HEK293T (cell line): ENCODE measurements around the gene TEAD3.

Experiments
- CTCF ChIA-PET: fragments of 350-600 bp; formaldehyde crosslinking; extraction: SDS; loops from one replicate; lab custom pipeline; 2021; ENCODE audit warnings: antibody characterized with exemption, inconsistent platforms; lab: Yijun Ruan, JAX
- POLR2A ChIA-PET: fragments of 350-600 bp; formaldehyde crosslinking; extraction: SDS; loops from one replicate; lab custom pipeline; 2020; ENCODE audit warnings: antibody characterized with exemption, inconsistent platforms; lab: Yijun Ruan, JAX
- DNase-seq: peaks from one replicate; pipeline ENCODE4 v3.0.0; 2012; ENCODE audit warnings: mixed read lengths; ENCODE audit errors: extremely low spot score
- ARNT ChIP-seq: fragments of 450-650 bp; IDR thresholded peaks from 2 replicates; pipeline ENCODE4 v1.6.1; 2017; ENCODE audit warnings: mild to moderate bottlenecking
- BHLHE40 ChIP-seq: fragments of 450-650 bp; IDR thresholded peaks from 2 replicates; pipeline ENCODE4 v1.6.1; 2016; ENCODE audit warnings: mild to moderate bottlenecking, moderate library complexity, borderline replicate concordance
- CTBP1 ChIP-seq: fragments of 450-650 bp; IDR thresholded peaks from 2 replicates; pipeline ENCODE4 v1.6.1; 2016; ENCODE audit warnings: borderline replicate concordance
- ELF4 ChIP-seq: fragments of 450-650 bp; IDR thresholded peaks from 2 replicates; pipeline ENCODE4 v1.6.1; 2017; ENCODE audit warnings: antibody characterized with exemption
- FOXA1 ChIP-seq: fragments of 450-650 bp; IDR thresholded peaks from 2 replicates; pipeline ENCODE4 v1.6.1; 2016; ENCODE audit warnings: mild to moderate bottlenecking
- FOXK2 ChIP-seq: fragments of 450-650 bp; IDR thresholded peaks from 2 replicates; pipeline ENCODE4 v1.6.1; 2016; ENCODE audit warnings: mild to moderate bottlenecking
- FOXM1 ChIP-seq: fragments of 450-650 bp; IDR thresholded peaks from 2 replicates; pipeline ENCODE4 v1.6.1; 2017; ENCODE audit warnings: mild to moderate bottlenecking, borderline replicate concordance
- HDGF ChIP-seq: fragments of 450-650 bp; IDR thresholded peaks from 2 replicates; pipeline ENCODE4 v1.6.1; 2017; ENCODE audit warnings: antibody characterized with exemption, borderline replicate concordance
- L3MBTL2 ChIP-seq: fragments of 450-650 bp; conservative IDR thresholded peaks from 2 replicates; pipeline ENCODE4 v1.6.1; 2016; ENCODE audit warnings: mild to moderate bottlenecking
- LEF1 ChIP-seq: fragments of 450-650 bp; IDR thresholded peaks from 2 replicates; pipeline ENCODE4 v1.6.1; 2017; ENCODE audit warnings: mild to moderate bottlenecking, borderline replicate concordance
- NFRKB ChIP-seq: fragments of 450-650 bp; IDR thresholded peaks from 2 replicates; pipeline ENCODE4 v1.6.1; 2016; ENCODE audit warnings: mild to moderate bottlenecking, moderate library complexity
- SP1 ChIP-seq: fragments of 450-650 bp; IDR thresholded peaks from 2 replicates; pipeline ENCODE4 v1.6.1; 2017
- SUZ12 ChIP-seq: fragments of 450-650 bp; IDR thresholded peaks from 2 replicates; pipeline ENCODE4 v1.6.1; 2016; ENCODE audit warnings: mild to moderate bottlenecking
- TARDBP ChIP-seq: fragments of 450-650 bp; IDR thresholded peaks from 2 replicates; pipeline ENCODE4 v1.6.1; 2016
- ZNF384 ChIP-seq: fragments of 450-650 bp; IDR thresholded peaks from 2 replicates; pipeline ENCODE4 v1.6.1; 2016
- TF ChIP-seq, protein P1 (sequence below): fragments of 450-650 bp; IDR thresholded peaks from 2 replicates; pipeline ENCODE4 v1.6.1; 2016

Gene TEAD3

DNA sequence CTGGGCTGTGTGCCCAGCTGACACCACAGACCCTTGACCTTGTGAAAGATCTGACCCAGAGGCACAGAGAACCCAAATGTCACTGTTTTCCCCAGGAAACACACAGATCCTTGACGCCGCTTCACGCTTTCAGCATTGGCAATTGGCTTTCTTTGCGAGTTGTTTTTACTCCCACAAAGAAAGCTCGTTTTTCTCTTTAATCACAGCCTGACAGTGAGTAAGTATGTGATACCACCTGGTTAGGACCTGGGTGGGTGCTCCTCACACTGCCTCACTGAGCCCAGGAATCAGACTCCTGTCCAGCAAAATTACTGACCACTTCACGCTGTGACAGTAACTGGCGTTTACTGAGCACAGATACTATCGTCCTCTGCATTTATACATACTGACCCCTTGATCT is 15.7 kb downstream of the TEAD3 start:
- TF ChIP-seq, protein P1, sequence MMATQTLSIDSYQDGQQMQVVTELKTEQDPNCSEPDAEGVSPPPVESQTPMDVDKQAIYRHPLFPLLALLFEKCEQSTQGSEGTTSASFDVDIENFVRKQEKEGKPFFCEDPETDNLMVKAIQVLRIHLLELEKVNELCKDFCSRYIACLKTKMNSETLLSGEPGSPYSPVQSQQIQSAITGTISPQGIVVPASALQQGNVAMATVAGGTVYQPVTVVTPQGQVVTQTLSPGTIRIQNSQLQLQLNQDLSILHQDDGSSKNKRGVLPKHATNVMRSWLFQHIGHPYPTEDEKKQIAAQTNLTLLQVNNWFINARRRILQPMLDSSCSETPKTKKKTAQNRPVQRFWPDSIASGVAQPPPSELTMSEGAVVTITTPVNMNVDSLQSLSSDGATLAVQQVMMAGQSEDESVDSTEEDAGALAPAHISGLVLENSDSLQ: no peak
- TF ChIP-seq SP1 (no peak), HDGF (no peak), TARDBP (no peak), ELF4 (no peak), LEF1 (no peak), FOXM1 (no peak), ZNF384 (no peak), FOXK2 (no peak), L3MBTL2 (no peak), NFRKB (no peak), ARNT (no peak), BHLHE40 (no peak)
- CTCF ChIA-PET: no interaction called here
- DNase-seq: no peak
- POLR2A ChIA-PET: interaction anchor here (1.6 to 2.0 kb wide), 2 partner anchors 8 to 10 kb away, joined by 7 to 8 read pairs; no protein-coding TSS in a partner anchor

- DNase-seq: no peak
- TF ChIP-seq FOXM1 (no peak), LEF1 (no peak)
- CTCF ChIA-PET: interaction anchor here (0.6 kb wide), 1 partner anchor 166 kb away, joined by 3 read pairs; no protein-coding TSS in a partner anchor
- POLR2A ChIA-PET: interaction anchor here (1.0 to 1.5 kb wide), 2 partner anchors 9 to 17 kb away, joined by 4 to 9 read pairs; no protein-coding TSS in a partner anchor
Measured at GRCh38 chr6:35480176-35480575, 16.7 kb downstream of the TEAD3 start.

- POLR2A ChIA-PET: interaction anchor here (0.8 to 2.1 kb wide), 2 partner anchors 10 to 14 kb away, joined by 3 to 4 read pairs; partner anchors contain the start of gene RPL10A
- DNase-seq: no peak
- TF ChIP-seq SUZ12 (no peak), LEF1 (no peak), CTBP1 (no peak), FOXA1 (no peak), FOXM1 (no peak), FOXK2 (no peak)
Measured at GRCh38 chr6:35478259-35478658, 18.6 kb downstream of the TEAD3 start.

DNA sequence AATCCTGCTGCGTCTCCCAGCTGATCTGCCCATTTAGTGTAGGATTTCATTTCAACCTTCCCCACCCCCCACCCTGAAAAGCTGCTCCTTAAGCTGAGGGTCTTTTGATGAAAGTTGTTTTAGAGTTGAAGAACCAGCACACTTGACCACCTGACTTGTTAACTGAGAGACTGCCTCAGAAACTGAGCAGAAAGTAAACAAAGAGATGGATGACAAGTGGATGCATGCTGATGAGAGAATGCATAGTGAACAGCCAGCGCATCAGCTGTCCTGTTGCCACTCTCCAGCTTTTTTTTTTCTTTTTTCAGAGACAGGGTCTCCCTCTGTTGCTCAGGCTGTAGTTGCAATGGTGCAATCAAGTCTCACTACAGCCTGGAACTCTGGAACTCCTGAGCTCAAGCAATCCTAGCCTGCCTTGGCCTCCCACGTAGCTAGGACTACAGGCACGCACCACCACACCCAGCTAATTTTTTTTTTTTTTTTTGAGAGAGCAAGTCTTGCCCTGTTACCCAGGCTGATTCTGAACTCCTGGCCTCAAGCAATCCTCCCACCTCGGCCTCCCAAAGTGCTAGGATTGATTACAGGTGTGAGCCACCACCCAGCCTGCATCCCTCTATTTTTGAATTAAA is 19.2 kb downstream of the TEAD3 start:
- TF ChIP-seq, protein P1: no peak
- TF ChIP-seq SUZ12 (no peak), SP1 (no peak), FOXA1 (no peak), ARNT (no peak), BHLHE40 (no peak), CTBP1 (no peak), ZNF384 (no peak), TARDBP (no peak)
- CTCF ChIA-PET: no interaction called here
- no peak for DNase-seq
- POLR2A ChIA-PET: interaction anchor here (0.8 to 2.1 kb wide), 2 partner anchors 9 to 14 kb away, joined by 3 to 4 read pairs; partner anchors contain the start of gene RPL10A

More at GRCh38 chr6:35478259-35478658, 18.6 kb downstream of the TEAD3 start:
- CTCF ChIA-PET: interaction anchor here (0.6 kb wide), 1 partner anchor 26 kb away, joined by 3 read pairs; no protein-coding TSS in a partner anchor

DNA sequence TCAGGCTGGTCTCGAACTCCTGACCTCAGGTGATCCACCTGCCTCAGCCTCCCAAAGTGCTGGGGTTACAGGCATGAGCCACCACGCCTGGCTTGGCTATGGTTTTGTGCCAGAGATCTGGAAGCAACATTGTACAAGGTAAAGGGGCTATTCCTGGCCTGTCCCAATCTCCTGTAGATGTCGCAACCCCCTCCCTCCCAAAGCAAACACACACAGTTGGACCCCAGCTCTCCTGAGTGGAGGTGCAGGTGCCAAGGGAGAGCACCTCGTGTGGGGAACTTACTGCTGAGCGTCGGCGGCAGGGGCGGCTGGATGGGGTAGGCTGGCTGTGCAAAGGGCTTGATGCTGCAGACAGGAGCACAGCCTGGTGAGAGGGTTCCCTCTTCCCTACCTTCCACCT is 19.9 kb downstream of the TEAD3 start:
- ChIA-PET CTCF (no interaction called here), POLR2A (interaction anchor here (2.1 kb wide), 1 partner anchor 15 kb away, joined by 4 read pairs; no protein-coding TSS in a partner anchor)
- DNase-seq: no peak
- TF ChIP-seq CTBP1: no peak
- TF ChIP-seq FOXM1: no peak
- no peak for TF ChIP-seq LEF1
- TF ChIP-seq SUZ12: no peak
- no peak for TF ChIP-seq BHLHE40
- no peak for TF ChIP-seq HDGF
- no peak for TF ChIP-seq NFRKB
- no peak for TF ChIP-seq ZNF384
- no peak for TF ChIP-seq SP1
- no peak for TF ChIP-seq FOXA1
- TF ChIP-seq, protein P1: no peak
- TF ChIP-seq FOXK2: no peak
- no peak for TF ChIP-seq ELF4
- no peak for TF ChIP-seq L3MBTL2
- no peak for TF ChIP-seq ARNT
- no peak for TF ChIP-seq TARDBP

DNA sequence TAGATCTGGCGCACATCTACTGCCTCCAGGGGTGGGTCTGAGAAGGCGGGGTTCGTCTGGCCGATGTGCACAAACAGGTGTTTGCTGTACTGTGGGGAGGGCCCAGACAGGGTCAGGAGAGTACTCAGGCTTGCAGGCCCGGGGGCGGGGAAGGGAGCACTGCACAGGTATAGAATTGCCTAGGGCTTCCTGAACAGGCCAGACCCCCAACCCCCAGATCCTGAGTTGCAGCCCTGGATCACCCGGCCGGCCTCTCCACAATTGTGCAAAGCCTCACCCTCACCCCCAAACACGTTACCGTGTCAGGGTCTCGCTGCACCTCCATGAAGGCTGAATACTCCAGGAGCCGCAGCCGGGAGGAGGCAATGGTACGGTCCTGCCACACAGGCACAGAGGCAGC is 20.9 kb downstream of the TEAD3 start:
- TF ChIP-seq SUZ12: no peak
- TF ChIP-seq FOXK2: no peak
- ChIA-PET POLR2A (no interaction called here), CTCF (no interaction called here)
- no peak for DNase-seq

DNA sequence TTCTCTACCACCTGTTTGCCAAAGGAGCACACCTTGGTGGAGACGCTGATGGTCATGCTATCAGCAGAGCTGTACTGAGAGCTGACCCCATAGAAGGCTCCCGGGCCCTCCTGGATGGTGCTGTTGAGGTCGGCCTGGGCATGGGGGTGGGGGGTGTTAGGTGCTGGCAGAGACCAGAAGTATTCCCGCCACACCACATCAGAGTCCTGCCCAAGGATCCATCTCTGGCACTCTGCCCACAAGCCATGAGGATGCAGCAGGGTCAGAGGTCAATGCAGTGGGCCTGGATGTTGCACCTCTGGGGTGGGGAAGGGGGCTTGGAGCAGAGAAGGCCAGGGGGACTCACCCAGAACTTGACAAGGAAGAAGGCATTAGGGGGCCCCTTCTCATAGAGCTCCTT is 21.3 kb downstream of the TEAD3 start:
- ChIA-PET POLR2A (no interaction called here), CTCF (no interaction called here)
- no peak for DNase-seq
- TF ChIP-seq ZNF384: no peak
- TF ChIP-seq FOXM1: no peak
- no peak for TF ChIP-seq TARDBP
- TF ChIP-seq SUZ12: no peak
- no peak for TF ChIP-seq ELF4
- no peak for TF ChIP-seq FOXA1
- TF ChIP-seq ARNT: no peak
- no peak for TF ChIP-seq CTBP1
